ENCODE results near the gene SLC16A10.
"Not testable (repeated sequence)": the region's sequence is repeated elsewhere in the genome, so short reads cannot be mapped to it uniquely, and the experiment has no call there.

DNA sequence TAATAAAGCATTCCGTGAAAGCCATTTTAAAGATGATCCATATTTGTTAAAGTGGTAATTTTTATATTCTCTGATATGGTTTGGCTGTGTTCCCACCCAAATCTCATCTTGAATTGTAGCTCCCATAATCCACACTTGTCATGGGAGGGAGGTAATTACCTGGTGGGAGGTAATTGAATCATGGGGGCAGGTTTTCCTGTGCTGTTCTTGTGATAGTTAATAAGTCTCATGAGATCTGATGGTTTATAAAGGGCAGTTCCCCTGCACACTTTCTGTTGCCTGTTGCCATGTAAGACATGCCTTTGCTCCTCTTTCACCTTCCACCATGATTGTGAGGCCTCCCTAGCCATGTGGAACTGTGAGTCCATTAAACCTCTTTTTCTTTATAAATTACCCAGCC, 8.2 kb downstream of the SLC16A10 start:
- not testable (repeated sequence) for TF ChIP-seq CTCF (IDR thresholded peaks at IDR 0.05); ZFX (IDR thresholded peaks at IDR 0.05; ENCODE audit: borderline replicate concordance)
